ENCODE results near the gene DAB2IP. TPM values are rescaled to one million over a fixed set of nuclear protein-coding genes. Genes with fewer than 3 reads are reported as not detected.
A peak's percentile ranks its signal among the peaks of the same experiment; 100 is the strongest.

DAB2IP gene
- total RNA-seq, 1 experiment from 2014 or later, result 46.7 TPM

DNA sequence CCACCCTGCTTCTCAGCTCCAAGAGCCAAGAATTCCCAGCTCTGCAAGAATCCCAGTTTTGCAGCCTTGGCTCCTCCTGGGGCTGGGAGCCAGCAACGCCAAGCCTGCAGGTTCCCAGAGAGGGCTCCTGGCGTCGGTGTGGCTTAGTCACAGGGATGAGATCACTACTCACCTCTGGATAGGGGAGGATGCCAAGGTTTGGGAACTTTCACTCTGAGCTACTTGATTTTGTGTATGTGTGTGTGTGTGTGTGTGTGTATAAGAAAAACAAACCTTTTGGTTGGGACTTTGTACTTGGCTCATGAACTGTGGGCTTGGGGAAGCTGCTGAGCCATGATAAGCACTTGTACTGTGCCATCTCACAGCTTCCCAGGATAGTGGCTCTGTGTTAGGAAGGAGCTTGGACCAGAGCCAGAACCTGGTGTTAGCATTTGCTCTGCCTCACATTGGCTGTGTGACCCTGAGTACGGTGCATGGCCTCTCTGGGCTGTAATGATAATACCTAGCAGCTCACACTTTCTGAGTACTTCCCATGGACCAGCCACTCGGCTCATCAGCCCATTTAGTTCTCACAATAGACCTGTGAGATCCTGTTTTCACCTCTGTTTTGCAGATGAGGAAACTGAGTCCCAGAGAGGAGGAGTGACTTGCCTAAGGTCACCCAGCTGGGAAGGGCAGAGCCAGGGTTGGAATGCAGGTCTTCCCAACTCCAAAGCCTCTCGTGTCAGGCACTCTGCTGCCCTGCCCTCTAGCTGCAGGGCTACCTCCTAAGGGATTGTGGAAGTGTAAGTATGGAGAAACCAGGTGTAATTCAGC lies 41.4 kb upstream of the DAB2IP start:
- intact Hi-C loops (cut with micrococcal nuclease; ENCODE audit: unreplicated experiment), result no loop called here

GRCh38 chr9:121610638-121610953 lies 40.8 kb upstream of the DAB2IP start:
- intact Hi-C loops (cut with micrococcal nuclease; ENCODE audit: unreplicated experiment), result no loop called here
- H3F3A ChIP-seq (ENCODE audit: insufficient read depth, low read depth), result peaks cover 63% of the 10 kb centered on the region
- ChIA-PET CTCF (no interaction called here), POLR2A (ENCODE audit: unreplicated experiment) (no interaction called here)
- BruUV-seq (replicated peaks), result no TSS peak
- no peaks in the 10 kb centered on the region for H3K27me3 ChIP-seq (ENCODE audit: insufficient read depth, low read depth)
- no peak overlapping the region for H3K4me3 ChIP-seq
- no peaks in the 10 kb centered on the region for H4K20me1 ChIP-seq (ENCODE audit: insufficient read depth)
- H3K36me3 ChIP-seq (ENCODE audit: low read depth), result no peaks in the 10 kb centered on the region
- H3K4me2 ChIP-seq, result no peak overlapping the region
- no peak overlapping the region for H2AFZ ChIP-seq
- no peaks in the 10 kb centered on the region for H3K9me2 ChIP-seq (ENCODE audit: insufficient read depth)
- H3K4me1 ChIP-seq (replicated peaks; ENCODE audit: insufficient read depth), result peaks cover 54% of the 10 kb centered on the region
- no peak for TF ChIP-seq CTCF (conservative IDR thresholded peaks at IDR 0.05)
- TF ChIP-seq EZH2 (IDR thresholded peaks at IDR 0.05; ENCODE audit: low read depth), result no peak
- H3K79me2 ChIP-seq (ENCODE audit: low read depth), result peaks cover 13% of the 10 kb centered on the region
- no peaks in the 10 kb centered on the region for H3K9me3 ChIP-seq (ENCODE audit: insufficient read depth, low read depth)
- DNase-seq, result no peak
- H3K27ac ChIP-seq, result no peak overlapping the region

More for the DNA sequence above, 41.4 kb upstream of the DAB2IP start:
- peaks cover 13% of the 10 kb centered on the region for H3K79me2 ChIP-seq (ENCODE audit: low read depth)
- peak; percentile 72 to 77 for DNase-seq
- ChIA-PET CTCF (interaction anchor here (0.6 to 0.9 kb wide), 3 partner anchors 10 to 550 kb away, joined by 3 to 5 read pairs (median 5); no protein-coding TSS in a partner anchor), POLR2A (ENCODE audit: unreplicated experiment) (interaction anchor here (0.6 to 0.7 kb wide), 3 partner anchors 11 to 112 kb away, joined by 3 to 5 read pairs (median 3); no protein-coding TSS in a partner anchor)
- H2AFZ ChIP-seq, result no peak overlapping the region
- peaks cover 54% of the 10 kb centered on the region for H3K4me1 ChIP-seq (replicated peaks; ENCODE audit: insufficient read depth)
- TF ChIP-seq CTCF (conservative IDR thresholded peaks at IDR 0.05) (no peak), EZH2 (IDR thresholded peaks at IDR 0.05; ENCODE audit: low read depth) (no peak)
- no peaks in the 10 kb centered on the region for H3K27me3 ChIP-seq (ENCODE audit: insufficient read depth, low read depth)
- no peaks in the 10 kb centered on the region for H4K20me1 ChIP-seq (ENCODE audit: insufficient read depth)
- no peaks in the 10 kb centered on the region for H3K9me3 ChIP-seq (ENCODE audit: insufficient read depth, low read depth)
- H3K4me3 ChIP-seq, result no peak overlapping the region
- H3K9me2 ChIP-seq (ENCODE audit: insufficient read depth), result no peaks in the 10 kb centered on the region
- H3K4me2 ChIP-seq, result peak overlapping the region; percentile 33
- no peak overlapping the region for H3K27ac ChIP-seq
- no peaks in the 10 kb centered on the region for H3K36me3 ChIP-seq (ENCODE audit: low read depth)
- BruUV-seq (replicated peaks), result no TSS peak
- peaks cover 63% of the 10 kb centered on the region for H3F3A ChIP-seq (ENCODE audit: insufficient read depth, low read depth)

- Histone ChIP-seq H2AFZ (peak overlapping the region; percentile 71), H3K9me2 (ENCODE audit: insufficient read depth) (no peaks in the 10 kb centered on the region), H3K36me3 (ENCODE audit: low read depth) (no peaks in the 10 kb centered on the region), H3K27me3 (ENCODE audit: insufficient read depth, low read depth) (no peaks in the 10 kb centered on the region), H3K4me1 (replicated peaks; ENCODE audit: insufficient read depth) (peaks cover 50% of the 10 kb centered on the region), H3F3A (ENCODE audit: insufficient read depth, low read depth) (peaks cover 50% of the 10 kb centered on the region), H3K4me2 (peak overlapping the region; percentile 87), H3K9me3 (ENCODE audit: insufficient read depth, low read depth) (no peaks in the 10 kb centered on the region), H3K27ac (peak overlapping the region; percentile 59), H4K20me1 (ENCODE audit: insufficient read depth) (no peaks in the 10 kb centered on the region), H3K79me2 (ENCODE audit: low read depth) (peaks cover 13% of the 10 kb centered on the region), H3K4me3 (peak overlapping the region; percentile 51; the same call in 1 of the 2 replicates)
- DNase-seq, result peak; percentile 60 to 72
- no TSS peak for BruUV-seq (replicated peaks)
- intact Hi-C loops (cut with micrococcal nuclease; ENCODE audit: unreplicated experiment), result no loop called here
- POLR2A ChIA-PET (ENCODE audit: unreplicated experiment), result interaction anchor here (0.7 kb wide), 1 partner anchor 108 kb away, joined by 6 read pairs; no protein-coding TSS in a partner anchor
- CTCF ChIA-PET, result interaction anchor here (0.6 to 1.0 kb wide), 3 partner anchors 9 to 491 kb away, joined by 3 to 9 read pairs (median 3); no protein-coding TSS in a partner anchor
- TF ChIP-seq EZH2 (IDR thresholded peaks at IDR 0.05; ENCODE audit: low read depth) (no peak), CTCF (conservative IDR thresholded peaks at IDR 0.05) (no peak)
Observed at GRCh38 chr9:121612511-121612998, 38.9 kb upstream of the DAB2IP start.

All from PC-9 (cell line).